ENCODE measurements around the gene ZC2HC1B. TPM values are rescaled to one million over a fixed set of nuclear protein-coding genes. Genes with fewer than 3 reads are reported as not detected.
"Not testable (repeated sequence)": the region's sequence is repeated elsewhere in the genome, so short reads cannot be mapped to it uniquely, and the experiment has no call there.

ZC2HC1B gene
- total and polyA plus RNA-seq, 9 donors = 0.50 TPM; not detected in 8

DNA sequence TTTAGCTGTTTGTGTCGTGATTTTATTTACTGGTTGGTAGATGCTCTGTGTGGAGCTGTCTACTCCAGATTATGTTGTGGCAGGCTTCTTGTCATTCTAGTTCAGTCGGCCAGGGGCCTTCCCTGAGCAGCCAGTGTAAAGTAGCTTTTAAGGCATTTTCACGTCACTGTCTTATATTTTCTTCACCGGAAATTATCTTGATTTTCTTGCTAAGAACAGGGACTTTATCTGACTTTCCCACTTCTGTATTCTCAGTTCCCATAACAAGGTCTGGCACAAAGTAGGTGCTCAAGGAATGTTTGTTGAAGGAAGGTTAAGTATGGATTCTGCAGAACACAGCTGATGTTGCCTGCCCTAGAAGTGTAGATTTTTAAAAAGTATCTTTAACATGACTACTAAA is 20.3 kb upstream of the ZC2HC1B start:
- 5 to 15% (median 7%) methylated on average over 4 of the region's 4 CpGs for WGBS, 3 donors
- Histone ChIP-seq H3K9me3 (no peaks in the 10 kb centered on the region), H3K4me1 (ENCODE audit: insufficient read depth) (peaks cover 1% of the 10 kb centered on the region), H3K36me3 (no peaks in the 10 kb centered on the region), H3K4me3 (peak overlapping the region; percentile 73), H3K27ac (peak overlapping the region in 1 of 2 donors; percentile 92), H3K27me3 (no peaks in the 10 kb centered on the region)
- no peak for DNase-seq
- TF ChIP-seq POLR2A (IDR thresholded peaks at IDR 0.05) (no peak), EP300 (IDR thresholded peaks at IDR 0.05) (no peak)
- TF ChIP-seq, protein P1, sequence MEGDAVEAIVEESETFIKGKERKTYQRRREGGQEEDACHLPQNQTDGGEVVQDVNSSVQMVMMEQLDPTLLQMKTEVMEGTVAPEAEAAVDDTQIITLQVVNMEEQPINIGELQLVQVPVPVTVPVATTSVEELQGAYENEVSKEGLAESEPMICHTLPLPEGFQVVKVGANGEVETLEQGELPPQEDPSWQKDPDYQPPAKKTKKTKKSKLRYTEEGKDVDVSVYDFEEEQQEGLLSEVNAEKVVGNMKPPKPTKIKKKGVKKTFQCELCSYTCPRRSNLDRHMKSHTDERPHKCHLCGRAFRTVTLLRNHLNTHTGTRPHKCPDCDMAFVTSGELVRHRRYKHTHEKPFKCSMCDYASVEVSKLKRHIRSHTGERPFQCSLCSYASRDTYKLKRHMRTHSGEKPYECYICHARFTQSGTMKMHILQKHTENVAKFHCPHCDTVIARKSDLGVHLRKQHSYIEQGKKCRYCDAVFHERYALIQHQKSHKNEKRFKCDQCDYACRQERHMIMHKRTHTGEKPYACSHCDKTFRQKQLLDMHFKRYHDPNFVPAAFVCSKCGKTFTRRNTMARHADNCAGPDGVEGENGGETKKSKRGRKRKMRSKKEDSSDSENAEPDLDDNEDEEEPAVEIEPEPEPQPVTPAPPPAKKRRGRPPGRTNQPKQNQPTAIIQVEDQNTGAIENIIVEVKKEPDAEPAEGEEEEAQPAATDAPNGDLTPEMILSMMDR (IDR thresholded peaks at IDR 0.05) = no peak
- intact Hi-C loops (cut with DNase I) = loop anchor here in 3 of 4 donors (5.0 to 10.0 kb wide), 2 partner anchors 167 to 269 kb away; partner anchors contain the start of gene PHACTR2 (in 3 of the 3)

DNA sequence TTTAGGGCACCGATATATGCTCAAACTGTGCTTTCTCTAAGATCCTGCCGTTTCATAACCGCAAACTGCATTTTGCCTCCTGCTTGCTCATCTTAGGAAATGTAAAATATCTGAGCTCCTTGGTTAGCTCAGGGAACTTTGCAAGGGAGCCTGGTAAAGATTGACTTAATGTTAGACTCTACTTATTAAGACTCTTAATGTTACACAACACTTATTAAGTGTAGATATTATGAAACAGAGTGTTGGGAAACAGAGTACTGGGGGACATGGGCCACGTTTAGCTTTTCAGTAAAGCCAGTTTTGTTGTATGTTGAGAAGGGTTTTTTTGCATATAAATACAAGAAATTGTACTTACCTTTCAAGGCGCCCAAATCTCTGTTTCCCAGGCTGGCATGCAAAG is 19.2 kb upstream of the ZC2HC1B start:
- intact Hi-C loops (cut with DNase I) = loop anchor here in 1 of 4 donors (10.0 kb wide), 1 partner anchor 270 kb away; no protein-coding TSS in a partner anchor
- 86 to 91% (median 89%) methylated on average over 5 of the region's 5 CpGs for WGBS, 3 donors
- Histone ChIP-seq H3K27ac (no peak overlapping the region), H3K9me3 (no peaks in the 10 kb centered on the region), H3K4me3 (no peak overlapping the region), H3K36me3 (no peaks in the 10 kb centered on the region), H3K27me3 (no peaks in the 10 kb centered on the region), H3K4me1 (ENCODE audit: insufficient read depth) (peaks cover 1% of the 10 kb centered on the region)
- no peak for DNase-seq
- TF ChIP-seq EP300 (IDR thresholded peaks at IDR 0.05) (no peak), POLR2A (IDR thresholded peaks at IDR 0.05) (no peak)
- TF ChIP-seq, protein P1 (IDR thresholded peaks at IDR 0.05) = no peak

DNA sequence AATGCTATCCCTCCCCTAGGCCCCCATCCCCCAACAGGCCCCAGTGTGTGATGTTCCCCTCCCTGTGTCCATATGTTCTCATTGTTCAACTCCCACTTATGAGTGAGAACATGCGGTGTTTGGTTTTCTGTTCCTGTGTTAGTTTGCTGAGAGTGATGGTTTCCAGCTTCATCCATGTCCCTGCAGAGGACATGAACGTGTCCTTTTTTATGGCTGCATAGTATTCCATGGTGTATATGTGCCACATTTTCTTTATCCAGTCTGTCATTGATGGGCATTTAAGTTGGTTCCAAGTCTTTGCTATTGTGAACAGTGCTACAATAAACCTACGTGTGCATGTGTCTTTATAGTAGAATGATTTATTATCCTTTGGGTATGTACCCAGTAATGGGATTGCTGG is 12.6 kb upstream of the ZC2HC1B start:
- intact Hi-C loops (cut with DNase I); H3K4me3 ChIP-seq; H3K4me1 ChIP-seq (ENCODE audit: insufficient read depth); H3K27me3 ChIP-seq; H3K27ac ChIP-seq; DNase-seq; H3K9me3 ChIP-seq; H3K36me3 ChIP-seq: not testable (repeated sequence)
- 97 to 99% (median 98%) methylated on average over 3 of the region's 3 CpGs for WGBS, 3 donors

DNA sequence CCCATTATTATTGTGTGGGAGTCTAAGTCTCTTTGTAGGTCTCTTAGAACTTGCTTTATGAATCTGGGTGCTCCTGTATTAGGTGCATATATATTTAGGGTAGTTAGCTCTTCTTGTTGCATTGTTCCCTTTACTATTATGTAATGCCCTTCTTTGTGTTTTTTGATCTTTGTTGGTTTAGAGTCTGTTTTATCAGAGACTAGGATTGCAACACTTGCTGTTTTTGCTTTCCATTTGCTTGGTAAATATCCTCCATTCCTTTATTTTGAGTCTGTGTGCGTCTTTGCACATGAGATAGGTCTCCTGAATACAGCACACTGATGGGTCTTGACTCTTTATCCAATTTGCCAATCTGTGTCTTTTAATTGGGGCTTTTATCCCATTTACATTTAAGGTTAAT is 9.2 kb upstream of the ZC2HC1B start:
- DNase-seq; H3K4me1 ChIP-seq (ENCODE audit: insufficient read depth); H3K27me3 ChIP-seq; intact Hi-C loops (cut with DNase I); H3K4me3 ChIP-seq; H3K36me3 ChIP-seq; H3K9me3 ChIP-seq; H3K27ac ChIP-seq: not testable (repeated sequence)
- WGBS, 3 donors = 98 to 100% (median 98%) methylated on average over 1 of the region's 1 CpG

DNA sequence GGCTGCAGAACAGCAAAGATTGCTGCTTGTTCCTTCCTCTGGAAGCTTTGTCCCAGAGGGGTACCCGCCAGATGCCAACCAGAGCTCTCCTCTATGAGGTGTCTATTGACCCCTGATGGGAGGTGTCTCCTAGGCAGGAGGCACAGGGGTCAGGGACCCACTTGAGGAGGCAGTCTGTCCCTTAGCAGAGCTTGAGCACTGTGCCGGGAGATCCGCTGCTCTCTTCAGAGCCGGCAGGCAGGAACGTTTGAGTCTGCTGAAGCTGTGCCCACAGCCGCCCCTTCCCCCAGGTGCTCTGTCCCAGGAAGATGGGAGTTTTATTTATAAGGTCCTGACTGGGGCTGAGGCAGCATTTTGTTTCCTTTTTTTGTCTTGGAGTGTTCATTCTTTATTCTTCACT is 7.5 kb upstream of the ZC2HC1B start:
- H3K9me3 ChIP-seq; H3K4me3 ChIP-seq; H3K36me3 ChIP-seq; H3K27me3 ChIP-seq; H3K4me1 ChIP-seq (ENCODE audit: insufficient read depth); intact Hi-C loops (cut with DNase I); DNase-seq; H3K27ac ChIP-seq: not testable (repeated sequence)
- WGBS, 3 donors = 92 to 96% (median 96%) methylated on average over 6 of the region's 6 CpGs

DNA sequence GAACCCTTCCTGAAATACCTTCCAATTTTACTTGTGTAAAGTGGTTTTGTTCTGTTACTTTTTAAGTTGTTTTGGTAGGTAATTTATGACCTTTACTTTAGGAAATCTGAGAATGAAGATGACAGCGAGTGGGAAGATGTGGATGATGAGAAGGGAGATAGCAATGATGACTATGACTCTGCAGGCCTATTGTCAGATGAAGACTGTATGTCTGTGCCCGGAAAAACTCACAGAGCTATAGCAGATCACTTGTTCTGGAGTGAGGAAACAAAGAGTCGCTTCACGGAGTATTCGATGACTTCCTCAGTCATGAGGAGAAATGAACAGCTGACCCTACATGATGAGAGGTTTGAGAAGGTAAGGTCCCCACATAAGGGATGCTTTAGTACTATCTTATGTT is 6.6 kb upstream of the ZC2HC1B start:
- H3K27ac ChIP-seq = no peak overlapping the region
- H3K27me3 ChIP-seq = no peaks in the 10 kb centered on the region
- WGBS, 3 donors = 97 to 99% (median 97%) methylated on average over 5 of the region's 5 CpGs
- H3K4me1 ChIP-seq (ENCODE audit: insufficient read depth) = no peaks in the 10 kb centered on the region
- no peaks in the 10 kb centered on the region for H3K9me3 ChIP-seq
- intact Hi-C loops (cut with DNase I) = no loop called here
- DNase-seq = no peak
- TF ChIP-seq EP300 (IDR thresholded peaks at IDR 0.05) = no peak
- TF ChIP-seq POLR2A (IDR thresholded peaks at IDR 0.05) = no peak
- TF ChIP-seq, protein P1 (IDR thresholded peaks at IDR 0.05) = no peak
- H3K36me3 ChIP-seq = no peaks in the 10 kb centered on the region
- H3K4me3 ChIP-seq = no peak overlapping the region
